HG03039 (cell line): ENCODE measurements around the gene MVB12B.

Source experiments
- ATAC-seq: cut with Tn5 transposase; IDR thresholded peaks from one replicate; pipeline ENCODE4 v1.9.1; 2021; ENCODE audit warnings: mild to moderate bottlenecking, moderate library complexity; ENCODE audit not compliant: unreplicated experiment

MVB12B gene

DNA sequence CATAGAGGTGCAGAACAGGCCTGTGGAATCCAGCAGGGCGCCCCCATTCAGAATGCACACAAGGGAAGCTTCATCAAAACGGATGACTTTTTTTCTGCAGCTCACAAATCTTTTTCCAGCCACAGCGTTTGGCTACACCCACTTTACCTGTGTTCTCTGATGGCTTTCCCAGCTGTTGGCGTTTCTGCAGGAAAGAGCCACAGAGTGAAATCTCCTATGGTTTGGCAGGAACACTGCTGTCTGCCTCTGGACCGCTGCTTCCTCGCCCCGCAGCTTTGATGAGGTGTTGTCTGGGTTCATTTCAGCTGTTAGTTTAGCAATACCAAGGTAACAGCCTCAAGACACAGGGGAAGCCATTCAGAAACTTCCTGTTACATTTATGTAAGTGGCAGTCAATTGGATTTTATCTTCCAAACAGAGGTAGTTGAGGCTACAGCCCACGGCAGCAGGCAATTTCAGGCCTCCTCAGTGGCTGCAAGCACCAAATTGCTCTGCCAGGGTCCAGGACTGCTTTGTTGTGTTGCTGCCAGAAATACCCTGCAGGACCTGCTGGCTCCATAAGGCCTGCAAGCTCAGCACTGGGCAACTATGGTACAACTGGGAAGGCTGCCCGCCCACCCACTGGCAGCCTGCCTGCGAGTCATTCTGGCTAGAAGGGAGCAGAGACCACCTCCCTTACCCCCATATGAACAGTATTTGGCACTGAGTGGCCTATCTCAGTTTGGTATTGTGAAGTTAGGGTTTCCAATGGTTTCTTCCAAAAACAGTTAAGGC is 96.7 kb downstream of the MVB12B start:
- no peak for ATAC-seq

DNA sequence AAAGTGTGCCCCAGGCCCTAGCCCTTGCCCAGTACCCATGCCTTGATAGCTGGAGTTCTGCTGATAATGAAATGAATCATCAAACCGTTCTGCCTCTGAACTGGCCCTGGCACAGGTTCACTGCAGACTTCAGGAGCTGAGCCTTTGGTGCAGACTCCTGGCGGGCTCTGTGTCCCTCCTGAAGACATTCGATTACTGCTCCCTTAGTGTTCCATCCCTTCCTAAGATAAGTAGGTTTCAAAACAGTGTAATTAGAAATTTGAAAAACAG is 97.2 kb downstream of the MVB12B start:
- no peak for ATAC-seq

DNA sequence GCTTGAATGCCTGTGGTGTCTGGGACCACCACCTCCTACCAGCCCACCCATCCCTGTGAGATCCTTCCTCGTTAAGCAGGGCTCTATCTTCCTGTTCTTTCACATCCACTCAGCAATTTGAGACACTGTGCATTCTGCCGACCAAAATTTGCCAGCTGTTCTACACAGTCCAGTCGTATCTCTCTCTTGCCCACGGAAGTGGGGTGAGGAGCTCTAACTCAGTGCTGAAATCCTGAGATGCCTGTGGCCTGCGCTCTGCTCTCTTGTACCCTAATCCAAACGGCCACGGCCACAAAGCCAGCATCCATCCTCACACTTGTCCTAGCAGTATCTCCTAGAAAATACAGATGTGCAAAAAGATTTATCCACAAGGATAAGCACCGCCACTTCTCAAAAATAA is 97.9 kb downstream of the MVB12B start:
- no peak for ATAC-seq

DNA sequence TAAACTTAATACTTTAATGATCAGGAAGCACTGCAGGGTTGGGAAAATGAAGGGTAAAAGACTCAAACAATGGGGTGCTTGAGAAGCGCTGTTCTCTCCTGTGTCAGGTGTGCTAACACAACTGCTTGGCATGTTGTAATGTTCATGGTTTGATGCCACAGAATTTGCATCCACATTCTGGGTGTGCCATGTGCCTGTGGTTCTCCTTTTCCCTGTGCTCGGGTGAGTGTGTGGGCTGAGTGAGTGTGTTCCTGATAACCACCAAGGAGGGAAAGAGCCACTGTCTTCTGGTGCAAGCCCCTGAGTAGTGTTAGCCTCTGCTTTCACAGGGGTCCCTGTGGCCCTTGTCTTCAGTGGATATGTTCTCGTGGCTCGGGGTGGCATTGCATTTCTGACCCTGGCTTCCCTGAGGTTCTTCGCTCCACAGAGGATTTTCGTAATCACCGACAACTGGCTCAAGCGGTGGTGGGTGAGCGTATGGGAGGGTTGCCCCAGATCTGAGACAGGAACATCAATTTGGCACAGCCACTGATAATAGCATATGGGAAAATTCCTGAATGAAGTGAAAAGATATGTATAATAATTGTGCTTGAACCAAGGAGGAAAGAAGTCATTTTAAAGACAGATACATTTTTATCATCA is 102.0 kb downstream of the MVB12B start:
- no peak for ATAC-seq

DNA sequence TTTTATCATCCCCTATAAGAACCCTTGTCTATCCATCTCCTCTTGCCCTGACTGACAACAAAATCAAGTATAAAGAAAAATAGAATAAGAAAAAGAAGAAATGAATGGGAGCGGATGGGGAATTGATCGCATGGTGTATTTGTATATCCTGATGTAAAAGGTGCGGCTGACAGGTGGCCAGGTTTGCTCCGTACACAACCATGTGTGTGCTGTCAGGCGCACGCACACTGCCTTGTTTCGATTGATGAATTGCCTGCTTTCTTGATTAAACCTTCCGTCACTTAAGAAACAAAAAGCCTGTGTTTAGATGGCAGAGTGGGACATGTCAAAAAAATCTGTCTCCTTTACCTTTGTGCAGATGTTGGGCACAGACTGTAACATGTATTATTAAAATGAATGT is 102.6 kb downstream of the MVB12B start:
- no peak for ATAC-seq

DNA sequence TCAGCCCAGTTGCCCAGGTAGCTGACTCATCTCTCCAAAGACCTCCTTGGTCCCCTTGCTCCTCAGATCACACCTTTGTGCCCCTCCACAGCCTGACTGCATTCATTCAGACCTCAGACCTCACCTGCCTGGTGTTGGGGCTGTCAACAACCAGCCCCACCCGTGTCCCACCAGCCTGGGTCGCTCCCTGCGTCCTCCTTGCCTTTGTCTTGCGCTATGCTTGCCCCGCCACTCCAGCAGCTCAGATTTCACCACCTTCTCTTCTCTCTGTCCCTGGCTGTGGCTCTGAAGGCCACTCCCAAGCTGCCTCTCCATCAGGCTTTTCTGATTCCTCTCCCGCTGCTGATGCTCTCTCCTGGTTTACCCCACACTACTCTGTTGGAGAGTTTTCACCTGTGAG is 103.5 kb downstream of the MVB12B start:
- ATAC-seq, result no peak

DNA sequence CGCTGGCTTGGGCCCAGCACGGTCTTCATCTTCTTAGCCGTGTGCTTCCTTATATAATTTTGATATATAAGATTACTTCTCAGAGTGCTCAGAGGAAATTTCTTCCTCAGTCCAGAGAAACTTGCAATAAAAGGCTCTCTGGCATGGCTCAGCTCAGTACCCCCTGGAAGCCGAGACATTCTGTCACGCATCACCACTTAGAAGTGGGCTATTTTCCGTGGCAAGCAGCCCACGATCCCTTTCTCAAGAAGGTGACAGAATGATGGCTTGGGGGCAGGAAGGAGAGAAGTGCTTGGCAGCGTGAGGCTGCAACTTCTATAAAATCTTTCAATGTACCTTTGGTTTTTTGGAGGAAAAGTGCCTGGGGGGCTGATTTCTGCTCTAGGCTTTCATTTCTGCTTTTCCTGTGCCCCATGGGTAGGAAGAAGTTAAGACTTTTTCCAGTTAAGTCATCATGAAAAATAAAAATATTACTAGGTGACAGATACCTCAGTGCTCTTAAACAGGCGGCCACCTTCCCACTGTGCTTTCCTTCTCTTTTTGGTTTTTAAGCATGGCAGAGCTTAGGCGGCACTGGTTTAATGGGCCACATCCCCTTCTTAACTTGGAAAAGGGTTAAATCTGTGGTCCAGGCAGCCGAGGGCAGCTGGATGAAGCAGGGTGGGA is 104.6 kb downstream of the MVB12B start:
- no peak for ATAC-seq

DNA sequence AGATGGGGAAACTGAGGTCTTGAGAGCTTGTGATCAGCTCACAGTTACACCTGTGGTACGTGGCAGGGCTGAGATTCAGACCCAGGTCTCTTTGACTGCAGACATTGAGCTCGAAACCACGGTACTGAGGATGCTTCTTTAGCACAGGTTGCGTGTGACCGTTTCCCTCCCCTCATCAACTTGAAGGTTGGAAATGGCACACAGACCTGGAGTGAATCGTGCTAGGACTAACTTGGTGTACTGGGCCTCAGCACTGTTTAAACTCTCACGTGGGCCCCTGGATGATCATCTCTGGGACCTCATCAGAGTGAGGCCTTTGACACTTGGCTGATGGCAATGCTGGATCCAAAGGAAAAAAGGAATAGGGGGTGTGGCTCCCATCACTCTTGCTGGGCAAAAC is 106.0 kb downstream of the MVB12B start:
- no peak for ATAC-seq

DNA sequence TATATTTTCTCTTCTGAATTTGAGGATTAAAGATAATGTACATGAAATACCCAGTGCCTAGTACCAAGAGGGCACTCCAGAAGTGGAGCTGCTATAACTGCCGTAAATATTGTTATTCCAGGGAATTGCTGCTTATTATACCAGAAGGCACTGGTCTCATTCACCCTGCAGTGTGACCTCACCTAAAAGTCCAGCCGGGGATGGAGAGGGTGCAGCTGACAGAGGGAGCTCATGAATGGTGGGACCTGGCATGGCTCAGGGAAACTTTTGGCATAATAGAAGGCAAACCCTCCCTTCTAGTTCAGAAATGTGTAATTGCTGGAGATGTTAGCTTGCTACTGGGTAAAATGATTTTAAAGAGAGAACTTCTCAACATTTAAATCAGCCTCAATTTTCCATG is 108.5 kb downstream of the MVB12B start:
- no peak for ATAC-seq

DNA sequence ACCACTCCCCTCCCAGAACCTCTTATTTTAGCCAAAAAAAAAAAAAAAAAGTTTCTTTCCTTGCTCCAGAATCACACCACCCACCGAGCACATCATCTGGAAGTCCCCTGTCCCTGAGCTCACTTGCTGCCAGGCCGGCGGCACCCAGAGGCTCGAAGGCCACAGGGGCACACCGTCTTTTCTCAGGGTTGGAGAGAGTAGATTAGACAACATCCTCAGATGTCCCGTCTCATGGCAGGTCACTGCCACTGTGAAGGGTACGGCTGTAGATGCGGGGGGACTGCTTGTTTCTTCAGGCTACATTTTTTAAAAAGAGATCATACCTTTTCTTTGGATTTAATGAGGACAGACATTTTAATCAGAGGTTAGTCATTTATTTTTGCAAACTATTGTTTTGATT is 109.0 kb downstream of the MVB12B start:
- ATAC-seq, result no peak

DNA sequence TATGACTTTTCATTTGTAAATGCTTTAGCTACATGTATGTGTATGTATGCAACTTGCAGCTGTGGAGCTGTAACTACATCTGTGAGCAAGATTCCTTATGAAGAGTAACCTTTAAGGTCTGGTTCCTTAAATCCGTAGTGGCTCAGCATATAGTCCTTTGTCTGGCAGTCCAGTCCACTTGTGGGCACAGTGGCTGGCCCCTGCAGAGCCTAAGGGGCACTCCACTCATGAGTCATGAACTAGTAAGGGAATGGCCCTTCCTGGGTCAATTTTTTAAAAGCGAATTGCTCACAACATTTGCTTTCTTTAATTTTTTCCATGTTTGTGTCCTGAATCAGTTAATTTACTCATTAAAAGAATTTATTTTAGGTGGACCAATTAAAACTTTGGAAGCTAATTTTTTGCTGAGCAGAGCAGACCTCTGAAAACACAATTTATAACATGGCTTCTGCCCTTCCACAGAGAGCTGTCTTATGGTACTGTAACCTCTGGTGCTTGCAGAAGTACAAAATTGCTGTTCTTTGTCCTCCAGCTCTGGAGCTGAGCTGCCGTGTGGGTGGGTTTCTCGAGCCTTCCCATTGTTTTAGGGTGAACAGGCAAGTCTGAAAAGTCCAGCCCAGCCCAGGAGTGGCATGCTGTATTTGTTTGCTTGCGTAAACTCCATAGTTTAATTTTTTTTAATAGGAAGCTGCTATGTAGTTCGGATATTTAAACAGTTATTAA is 110.1 kb downstream of the MVB12B start:
- ATAC-seq, result no peak

DNA sequence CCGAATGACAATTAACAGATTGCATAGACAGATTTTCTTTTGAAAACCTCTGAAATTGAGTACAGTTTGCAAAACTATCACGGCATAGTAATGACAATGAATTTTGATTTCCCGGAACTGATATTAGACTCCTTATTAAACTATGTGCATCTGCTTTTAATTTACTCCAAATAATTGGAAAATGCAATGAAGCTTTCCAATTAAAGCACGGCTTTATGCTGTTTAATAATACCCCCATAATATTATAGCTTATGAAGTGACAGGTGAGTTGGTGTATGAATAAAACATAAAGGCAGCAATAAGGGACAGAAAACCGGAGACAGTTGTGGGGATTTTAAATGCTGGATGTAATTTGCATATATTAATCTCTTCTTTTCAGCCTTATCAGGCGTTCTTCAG is 110.6 kb downstream of the MVB12B start:
- no peak for ATAC-seq

DNA sequence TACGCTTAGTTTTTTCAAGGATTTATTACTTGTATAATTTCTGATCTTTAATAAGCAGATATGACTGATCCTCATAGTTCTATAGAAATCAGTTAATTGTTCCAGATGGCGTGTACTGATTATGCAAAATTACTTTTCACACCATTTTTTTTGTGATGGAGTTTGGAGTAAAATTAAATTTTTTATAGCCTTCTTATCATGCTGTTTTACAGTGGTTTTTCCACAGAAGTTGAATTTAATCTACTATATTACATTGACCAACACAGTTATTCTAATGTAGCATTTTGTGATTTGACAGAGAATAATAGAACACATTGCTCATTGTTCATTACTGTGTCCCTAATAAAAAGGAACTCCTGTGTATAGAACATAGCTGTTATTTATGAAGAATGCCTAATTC is 111.1 kb downstream of the MVB12B start:
- ATAC-seq, result no peak

DNA sequence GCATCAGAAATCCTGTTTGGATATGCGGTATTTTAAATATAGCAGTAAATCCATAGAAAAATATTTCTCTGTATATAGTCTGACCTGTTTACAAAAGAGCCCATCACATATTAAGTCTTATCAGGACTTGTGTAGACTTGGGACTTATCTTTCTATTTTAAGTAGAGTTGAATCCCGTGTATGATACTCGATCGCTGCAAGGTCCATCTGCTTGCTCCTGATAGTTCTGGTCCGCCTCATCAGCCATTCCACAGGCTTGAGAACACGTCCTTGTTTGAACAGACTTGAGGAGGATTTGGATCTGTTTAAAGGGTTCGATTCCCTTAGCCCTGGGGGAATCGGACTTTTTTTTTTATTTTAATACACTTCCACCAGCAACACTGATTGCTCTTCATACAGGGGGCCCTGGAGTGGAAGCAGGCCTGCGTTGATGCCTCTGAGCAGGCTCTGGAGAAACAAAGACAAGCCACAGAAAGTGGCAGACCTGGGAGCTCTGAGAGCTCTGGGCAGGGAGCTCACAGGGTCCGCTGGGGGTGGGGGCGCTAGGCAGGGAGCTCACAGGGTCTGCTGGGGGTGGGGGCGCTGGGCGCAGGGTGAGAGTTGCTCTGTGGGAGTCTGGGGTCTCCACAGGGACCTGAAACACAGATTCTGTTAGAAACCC is 112.2 kb downstream of the MVB12B start:
- no peak for ATAC-seq

DNA sequence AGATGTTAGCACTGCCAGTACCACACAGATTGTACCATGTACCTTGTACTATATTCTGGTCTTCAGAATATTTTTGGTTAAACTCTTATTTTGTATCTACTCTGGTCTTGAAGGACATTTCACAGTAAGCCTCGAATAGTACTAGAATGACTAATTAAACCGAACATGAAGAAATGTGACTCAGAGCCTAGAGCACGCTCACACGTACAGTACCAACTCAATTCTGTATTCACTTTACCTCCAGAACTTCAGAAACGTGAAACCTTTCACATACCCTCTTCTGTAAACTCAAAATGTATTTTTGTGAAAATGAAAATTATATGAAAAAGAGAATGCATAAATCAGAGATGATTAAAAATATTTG is 112.8 kb downstream of the MVB12B start:
- no peak for ATAC-seq

DNA sequence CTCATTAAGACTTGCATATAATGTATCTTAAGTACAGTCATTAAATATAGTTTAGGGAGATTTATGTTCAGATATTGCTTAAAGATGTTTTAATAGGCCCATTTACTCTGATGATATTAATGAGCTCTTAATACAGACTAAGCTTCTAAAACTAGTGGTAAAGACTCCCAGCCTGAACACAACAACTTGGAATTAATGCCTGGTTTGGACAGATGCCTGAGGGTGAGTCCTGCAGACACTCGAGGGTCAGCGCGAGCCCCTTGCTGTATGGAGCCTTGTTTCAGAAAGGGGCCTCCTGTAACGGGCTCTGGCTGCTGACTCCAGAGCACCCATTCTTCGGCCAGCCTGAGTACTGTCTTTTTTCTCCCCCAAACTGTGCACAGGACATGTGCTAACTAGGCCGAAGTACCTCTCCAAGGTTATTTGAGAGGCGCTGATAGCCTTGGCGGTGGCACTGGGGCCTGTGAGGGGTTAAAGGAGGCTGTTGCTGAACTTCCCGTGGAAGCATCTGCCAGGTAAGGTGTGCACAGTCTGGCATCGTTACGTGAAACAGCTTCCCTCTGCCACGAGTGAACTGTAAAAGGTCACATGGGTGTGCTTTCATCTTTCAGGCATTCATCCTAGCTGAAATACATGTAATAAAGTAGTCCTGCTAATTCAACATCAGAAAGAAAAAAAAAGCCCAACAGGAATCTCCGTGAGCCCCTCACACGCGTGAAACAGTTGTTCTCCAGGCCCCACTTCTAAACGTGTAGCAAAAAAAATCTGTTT is 113.4 kb downstream of the MVB12B start:
- no peak for ATAC-seq

DNA sequence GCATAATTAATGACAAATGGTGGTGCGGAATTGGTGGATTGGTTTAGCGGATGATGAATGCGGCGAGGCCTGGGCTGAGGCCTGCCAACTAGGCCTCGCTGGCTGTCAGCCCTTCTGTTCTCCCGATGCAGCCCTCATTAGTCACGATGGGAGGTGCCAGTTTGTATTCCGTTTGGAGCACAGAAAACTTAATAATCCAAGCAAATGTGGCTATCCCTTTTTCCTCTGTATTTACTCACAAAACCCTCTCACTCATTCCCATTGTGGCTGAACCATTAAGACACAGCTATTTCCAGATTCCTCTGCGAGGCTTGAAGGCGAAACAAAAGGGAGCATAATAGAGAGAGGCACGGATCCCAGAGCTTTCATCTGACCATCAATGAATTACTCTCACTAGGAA is 114.3 kb downstream of the MVB12B start:
- ATAC-seq, result no peak

DNA sequence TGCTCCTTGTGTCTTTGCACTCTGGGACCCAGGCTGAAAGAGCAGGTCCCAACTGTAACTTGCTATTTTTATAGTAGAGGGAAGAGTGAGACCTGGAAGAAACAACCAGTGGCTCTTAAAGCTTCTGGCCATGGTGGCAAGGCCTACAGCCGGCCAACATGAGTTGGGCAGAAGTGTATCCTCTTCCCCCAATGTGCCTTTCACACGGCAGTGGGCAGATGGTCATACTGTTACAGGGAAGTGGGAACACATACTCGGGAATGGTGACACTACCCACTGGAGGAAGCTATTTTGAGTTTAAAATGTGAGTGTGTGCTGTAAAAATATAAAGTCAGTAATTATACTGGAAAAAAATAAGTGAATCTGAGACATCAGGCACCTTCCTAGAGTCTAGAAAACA is 116.0 kb downstream of the MVB12B start:
- no peak for ATAC-seq

DNA sequence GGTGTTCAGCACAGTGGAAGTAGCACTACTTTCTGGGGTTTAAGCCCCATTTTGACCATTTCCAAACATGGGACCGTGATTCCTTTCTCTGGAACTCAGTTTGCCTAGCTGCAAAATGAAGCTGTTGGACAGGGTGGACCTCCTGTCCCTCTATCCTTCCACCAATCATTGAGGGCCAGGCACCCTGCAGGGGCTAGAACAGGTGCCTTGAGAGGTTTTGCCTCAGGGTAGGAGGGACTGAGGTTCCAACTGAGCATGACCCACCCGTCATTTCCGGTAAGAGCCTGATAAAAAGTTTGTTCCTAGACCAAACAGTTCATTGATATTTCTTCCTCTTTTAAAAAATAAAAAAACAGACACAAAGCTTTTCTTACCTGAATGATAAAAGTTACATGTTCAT is 116.5 kb downstream of the MVB12B start:
- no peak for ATAC-seq

DNA sequence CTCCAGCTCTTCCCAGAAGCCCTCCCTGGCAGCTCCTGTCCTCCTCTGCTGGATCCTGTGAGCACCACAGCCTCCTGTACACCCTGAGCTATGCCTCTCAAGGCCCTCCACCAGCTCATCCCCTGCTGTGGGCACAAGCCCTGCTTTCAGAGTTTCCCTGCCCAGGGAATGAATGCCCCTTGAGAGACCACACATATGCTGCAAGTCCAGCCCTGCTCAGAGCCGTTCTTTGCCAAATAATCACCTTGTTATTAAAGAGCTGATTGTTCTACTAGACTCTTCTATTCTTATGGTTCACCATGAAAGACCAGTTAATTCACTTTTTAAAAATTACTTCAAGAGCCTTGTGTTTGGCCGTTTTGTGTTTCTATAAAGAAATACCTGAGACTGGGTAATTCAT is 121.5 kb downstream of the MVB12B start:
- ATAC-seq, result no peak
